Chondrocyte (in vitro differentiated cells): ENCODE results near the gene RNF167. TPM values are rescaled to one million over a fixed set of nuclear protein-coding genes. Genes with fewer than 3 reads are reported as not detected.

Source experiments
- DNase-seq: peaks from one replicate; pipeline ENCODE4 v3.0.0; 2021; ENCODE audit warnings: mixed read lengths, low spot score
- H3K27ac Mint-ChIP-seq: one replicate; pipeline ENCODE4 v1.8.0; 2021; ENCODE audit warnings: mild to moderate bottlenecking, moderate library complexity, mixed read lengths; ENCODE audit not compliant: unreplicated experiment
- H3K27me3 Mint-ChIP-seq: 2 replicates; pipeline ENCODE4 v1.8.0; 2021; ENCODE audit warnings: low read depth, mixed read lengths
- H3K36me3 Mint-ChIP-seq: 2 replicates; pipeline ENCODE4 v1.8.0; 2021; ENCODE audit warnings: low read depth, mixed read lengths
- H3K4me1 Mint-ChIP-seq: 2 replicates; pipeline ENCODE4 v1.8.0; 2021; ENCODE audit warnings: low read depth, mild to moderate bottlenecking, mixed read lengths
- H3K4me3 Mint-ChIP-seq: one replicate; pipeline ENCODE4 v1.8.0; 2021; ENCODE audit warnings: mild to moderate bottlenecking, moderate library complexity, mixed read lengths; ENCODE audit not compliant: unreplicated experiment
- H3K9me3 Mint-ChIP-seq: 2 replicates; pipeline ENCODE4 v1.8.0; 2021; ENCODE audit warnings: low read depth, mixed read lengths
- CTCF ChIP-seq: fragments of 200-600 bp; sonication (generic); IDR thresholded peaks from 2 replicates; pipeline ENCODE4 v1.5.0; 2021; ENCODE audit warnings: antibody characterized with exemption, mild to moderate bottlenecking, moderate library complexity
- total RNA-seq: library from RNA; stranded (reverse); gene quantifications from 3 replicates; pipeline ENCODE4 v1.2.1, GENCODE V29; 2021

Gene RNF167
- total RNA-seq, 1 donor from 2014 or later: 74.5 TPM

- no peak for TF ChIP-seq CTCF
- Mint-ChIP-seq H3K27me3 (no peaks in the 10 kb centered on the region), H3K4me3 (peak overlapping the region; percentile 96), H3K9me3 (no peaks in the 10 kb centered on the region), H3K36me3 (peaks cover 18% of the 10 kb centered on the region), H3K4me1 (peaks cover 67% of the 10 kb centered on the region), H3K27ac (peak overlapping the region; percentile 99)
- DNase-seq: peak; percentile 95
Observed at GRCh38 chr17:4948931-4949320, 8.9 kb downstream of the RNF167 start.

GRCh38 chr17:4949321-4950074, 9.4 kb downstream of the RNF167 start:
- TF ChIP-seq CTCF: no peak
- H3K27me3 Mint-ChIP-seq: no peaks in the 10 kb centered on the region
- H3K27ac Mint-ChIP-seq: peak overlapping the region; percentile 82
- DNase-seq: no peak
- peaks cover 18% of the 10 kb centered on the region for H3K36me3 Mint-ChIP-seq
- H3K9me3 Mint-ChIP-seq: no peaks in the 10 kb centered on the region
- peak overlapping the region; percentile 96 for H3K4me3 Mint-ChIP-seq
- peaks cover 64% of the 10 kb centered on the region for H3K4me1 Mint-ChIP-seq

GRCh38 chr17:4950075-4950745, 10.1 kb downstream of the RNF167 start:
- no peaks in the 10 kb centered on the region for H3K27me3 Mint-ChIP-seq
- no peak for TF ChIP-seq CTCF
- peak overlapping the region; percentile 87 for H3K27ac Mint-ChIP-seq
- H3K36me3 Mint-ChIP-seq: peaks cover 16% of the 10 kb centered on the region
- H3K4me1 Mint-ChIP-seq: peaks cover 57% of the 10 kb centered on the region
- no peaks in the 10 kb centered on the region for H3K9me3 Mint-ChIP-seq
- peak; percentile 94 for DNase-seq
- peak overlapping the region; percentile 68 for H3K4me3 Mint-ChIP-seq

GRCh38 chr17:4950746-4951204, 10.7 kb downstream of the RNF167 start, which contains the start of gene ENO3:
ENO3 (plus strand) TSS chr17:4951119; CDS start chr17:4951830, 711 bp downstream.
- peak within 1 kb of the TSS; percentile 68 for H3K4me3 Mint-ChIP-seq

More at GRCh38 chr17:4950746-4951204, 10.7 kb downstream of the RNF167 start, which contains the start of gene ENO3:
- Mint-ChIP-seq H3K27ac (peak within 1 kb of the TSS; percentile 87), H3K4me1 (peaks cover 51% of the 10 kb centered on the region), H3K9me3 (no peaks in the 10 kb centered on the region), H3K27me3 (no peaks in the 10 kb centered on the region), H3K36me3 (peaks cover 11% of the 10 kb centered on the region)
- TF ChIP-seq CTCF: no peak
- no peak for DNase-seq
